Loucy (cell line): ENCODE measurements around the gene STARD13.

ENCODE experiments used
- CTCF ChIP-seq: fragments of 200-600 bp; sonication (generic); conservative IDR thresholded peaks from 2 replicates; pipeline ENCODE4 v1.5.1; 2014; ENCODE audit warnings: mild to moderate bottlenecking, antibody characterized with exemption, low read length
- EZH2phosphoT487 ChIP-seq: fragments of 200-600 bp; IDR thresholded peaks from 2 replicates; pipeline ENCODE4 v1.6.1; 2018; ENCODE audit warnings: antibody characterized with exemption, mild to moderate bottlenecking, moderate library complexity, borderline replicate concordance

DNA sequence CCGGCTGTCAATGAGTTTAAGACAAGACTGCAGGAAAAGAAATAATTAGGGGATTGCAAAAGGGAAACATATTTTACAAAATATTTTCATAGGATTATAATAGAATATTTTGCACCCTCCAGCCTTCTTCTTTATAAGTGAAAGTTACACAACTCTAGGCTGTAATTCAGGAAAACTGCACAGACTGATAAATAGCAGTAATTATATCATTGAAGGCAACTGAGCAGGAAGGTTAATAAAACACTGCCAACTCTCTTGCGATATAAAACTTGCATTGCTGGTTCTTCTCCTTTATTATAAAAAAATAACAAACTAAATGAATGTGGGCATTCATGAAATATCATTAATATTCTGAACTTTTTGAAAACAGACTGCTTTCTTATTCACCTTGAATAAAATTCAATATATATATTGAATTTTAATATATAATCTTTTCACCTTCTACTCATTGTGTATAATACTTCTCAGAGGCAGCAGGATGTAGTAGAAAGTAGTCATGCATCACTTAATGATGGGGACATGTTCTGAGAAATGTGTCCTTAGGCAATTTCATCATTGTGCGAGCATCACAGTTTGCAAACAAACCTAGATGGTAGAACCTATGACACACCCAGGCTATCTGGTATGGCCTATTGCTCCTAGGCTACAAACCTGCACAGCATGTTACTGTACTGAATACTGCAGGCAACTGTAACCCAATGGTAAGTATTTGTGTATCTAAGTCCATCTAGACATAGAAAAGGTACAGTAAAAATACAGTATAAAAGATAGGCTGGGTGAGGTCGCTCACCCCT is 24.9 kb upstream of the STARD13 start:
- no peak for TF ChIP-seq CTCF
- no peak for TF ChIP-seq EZH2phosphoT487
